ENCODE data around the gene TP53AIP1.

Gene TP53AIP1

GRCh38 chr11:128888034-128888985, 54.4 kb downstream of the TP53AIP1 start:
- DNase-seq: no peak

GRCh38 chr11:128886406-128887124, 56.1 kb downstream of the TP53AIP1 start:
- DNase-seq: no peak
